GM18907 (cell line): ENCODE data around the gene KIAA1755.
"Not testable (repeated sequence)": the region's sequence is repeated elsewhere in the genome, so short reads cannot be mapped to it uniquely, and the experiment has no call there.

Experiments used
- ATAC-seq: cut with Tn5 transposase; IDR thresholded peaks from one replicate; pipeline ENCODE4 v1.9.1; 2021; ENCODE audit warnings: mild to moderate bottlenecking, moderate library complexity; ENCODE audit not compliant: unreplicated experiment

Gene KIAA1755

GRCh38 chr20:38290829-38291814 is 30.6 kb upstream of the KIAA1755 start:
- ATAC-seq, result no peak

DNA sequence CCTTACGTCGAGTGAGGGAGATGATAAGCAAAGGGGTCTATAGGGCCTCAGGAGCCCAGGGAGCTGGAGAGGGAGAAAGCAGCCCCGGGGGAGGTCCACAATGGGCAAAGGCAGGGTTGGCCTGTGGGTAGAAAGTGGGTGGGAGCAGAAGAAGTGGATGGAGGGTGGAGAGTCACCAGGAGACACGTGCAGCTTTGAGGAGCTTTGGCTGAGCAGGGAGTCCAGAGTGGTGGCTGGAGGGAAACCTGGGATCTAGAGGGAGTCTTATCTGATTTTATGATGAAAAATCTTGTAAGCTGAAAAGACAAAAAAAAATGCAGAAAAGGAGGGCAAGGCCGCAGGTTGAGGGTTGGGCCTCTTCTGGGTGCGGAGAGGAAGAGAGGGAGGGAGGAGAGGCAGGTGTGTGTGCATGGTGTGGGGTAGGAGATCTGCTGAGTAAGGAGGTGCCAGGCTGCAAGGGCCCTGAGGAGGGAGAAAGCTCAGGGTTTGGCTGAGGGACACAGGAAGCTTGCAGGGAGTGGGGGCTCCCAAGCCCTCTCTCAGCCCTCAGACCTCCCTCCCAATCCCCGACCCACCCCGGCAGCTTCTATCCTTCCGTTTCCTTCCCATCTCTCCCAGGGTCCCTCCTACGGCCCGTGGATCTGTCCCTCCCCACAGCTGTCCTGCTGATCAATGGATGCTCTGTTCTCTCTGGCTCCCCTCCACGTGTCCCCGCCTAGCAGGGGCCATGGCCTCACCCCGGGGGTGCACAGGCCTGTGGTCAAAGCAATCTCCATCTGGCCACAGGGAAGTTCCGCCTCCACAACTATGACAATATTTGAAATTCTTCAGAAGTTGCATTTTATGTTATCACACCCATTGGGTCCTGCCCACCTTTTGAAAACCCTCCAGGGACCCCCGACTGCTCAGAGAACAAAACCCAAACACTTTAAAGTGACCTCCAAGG is 26.3 kb upstream of the KIAA1755 start:
- no peak for ATAC-seq

DNA sequence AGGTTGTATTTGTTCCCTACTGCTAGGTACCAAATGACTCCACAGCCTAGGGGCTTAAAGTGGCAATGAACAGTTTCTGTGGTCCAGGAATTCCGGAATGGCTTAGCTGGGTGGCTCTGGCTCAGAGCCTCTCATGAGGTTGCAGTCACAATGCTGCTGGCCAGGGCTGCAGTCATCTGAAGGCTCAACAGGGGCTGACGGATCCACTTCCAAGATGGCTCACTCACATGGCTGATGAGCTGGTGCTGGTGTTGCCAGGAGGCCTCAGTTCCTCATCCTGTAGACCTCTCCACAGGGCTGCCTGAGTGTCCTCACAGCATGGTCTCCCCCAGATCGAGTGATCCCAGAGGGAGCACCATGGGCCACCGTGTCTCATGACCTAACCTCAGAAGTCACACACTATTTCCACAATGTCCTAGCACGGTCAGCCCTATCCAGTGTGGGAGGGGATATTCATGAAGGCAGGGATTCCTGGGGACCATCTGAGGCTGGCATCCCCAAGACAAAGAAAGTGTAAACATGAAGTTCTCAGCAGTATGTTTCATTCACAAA is 24.4 kb upstream of the KIAA1755 start:
- ATAC-seq, result no peak

- not testable (repeated sequence) for ATAC-seq
Observed at GRCh38 chr20:38284066-38284650, 23.6 kb upstream of the KIAA1755 start.

DNA sequence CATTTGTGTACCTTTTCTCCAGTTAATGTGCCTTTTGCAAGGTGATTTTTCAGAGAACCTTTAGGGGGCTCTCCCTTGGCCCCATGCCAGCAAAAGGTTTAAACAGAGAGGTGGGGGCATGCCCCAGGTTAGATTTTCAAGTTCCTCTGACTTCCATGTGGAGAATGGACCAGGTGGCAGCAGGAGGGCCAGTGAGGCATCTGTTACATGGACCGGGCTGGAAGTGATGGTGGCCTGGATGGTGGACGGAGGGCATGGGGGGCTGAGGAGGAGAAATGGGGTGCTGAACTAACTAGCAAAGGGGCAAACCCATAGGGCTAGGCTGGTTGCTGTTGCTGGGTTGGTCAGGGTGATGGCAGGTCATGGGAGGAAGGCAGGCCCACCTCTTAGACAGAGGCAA is 22.7 kb upstream of the KIAA1755 start:
- no peak for ATAC-seq

DNA sequence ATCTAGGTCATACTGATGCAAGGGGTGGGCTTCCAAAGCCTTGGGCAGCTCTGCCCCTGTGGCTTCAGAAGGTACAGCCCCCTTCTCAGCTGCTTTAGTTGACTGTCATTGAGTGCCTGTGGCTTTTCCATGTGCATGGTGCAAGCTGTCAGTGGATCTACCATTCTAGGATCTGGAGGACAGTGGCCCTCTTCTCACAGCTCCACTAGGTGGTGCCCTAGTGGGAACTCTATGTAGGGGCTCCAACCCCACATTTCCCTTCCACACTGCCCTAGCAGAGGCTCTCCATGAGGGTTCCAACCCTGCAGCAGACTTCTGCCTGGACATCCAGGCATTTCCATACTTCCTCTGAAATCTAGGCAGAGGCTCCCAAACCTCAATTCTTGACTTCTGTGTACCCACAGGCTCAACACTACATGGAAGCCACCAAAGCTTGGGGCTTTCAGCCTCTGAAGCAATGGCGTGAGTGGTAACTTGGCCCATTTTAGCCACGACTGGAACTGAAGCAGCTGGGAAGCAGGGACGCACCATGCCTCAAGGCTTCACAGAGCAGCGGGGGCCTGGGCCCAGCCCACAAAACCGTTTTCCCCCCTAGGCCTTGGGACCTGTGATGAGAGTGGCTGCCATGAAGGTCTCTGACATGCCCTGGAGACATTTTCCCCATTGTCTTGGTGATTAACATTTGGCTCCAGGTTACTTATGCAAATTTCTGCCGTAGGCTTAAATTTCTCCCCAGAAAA is 20.8 kb upstream of the KIAA1755 start:
- ATAC-seq, result not testable (repeated sequence)

- no peak for ATAC-seq
Observed at GRCh38 chr20:38278763-38279162, 18.2 kb upstream of the KIAA1755 start.

- ATAC-seq, result no peak
Observed at GRCh38 chr20:38278131-38278530, 17.6 kb upstream of the KIAA1755 start.

DNA sequence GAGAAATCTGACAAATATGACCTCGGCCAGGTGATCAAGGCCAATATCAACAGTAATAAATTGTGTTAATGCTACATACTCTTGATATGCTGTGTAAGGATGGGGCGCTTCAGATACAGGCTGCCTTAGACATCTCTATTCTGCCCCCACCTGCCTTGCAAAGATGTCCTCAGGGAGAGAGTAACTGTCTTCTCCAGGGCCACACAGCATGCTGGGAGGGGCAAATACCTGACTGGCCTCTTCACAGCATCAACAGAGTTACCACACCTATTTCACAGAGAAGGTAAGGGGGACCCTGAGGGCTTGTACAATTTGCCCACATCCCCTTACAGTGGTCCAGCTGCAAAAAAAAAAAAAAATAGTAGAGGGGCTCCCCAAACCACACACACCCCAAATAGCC is 17.2 kb upstream of the KIAA1755 start:
- no peak for ATAC-seq

GRCh38 chr20:38277285-38277684 is 16.8 kb upstream of the KIAA1755 start:
- ATAC-seq, result no peak

DNA sequence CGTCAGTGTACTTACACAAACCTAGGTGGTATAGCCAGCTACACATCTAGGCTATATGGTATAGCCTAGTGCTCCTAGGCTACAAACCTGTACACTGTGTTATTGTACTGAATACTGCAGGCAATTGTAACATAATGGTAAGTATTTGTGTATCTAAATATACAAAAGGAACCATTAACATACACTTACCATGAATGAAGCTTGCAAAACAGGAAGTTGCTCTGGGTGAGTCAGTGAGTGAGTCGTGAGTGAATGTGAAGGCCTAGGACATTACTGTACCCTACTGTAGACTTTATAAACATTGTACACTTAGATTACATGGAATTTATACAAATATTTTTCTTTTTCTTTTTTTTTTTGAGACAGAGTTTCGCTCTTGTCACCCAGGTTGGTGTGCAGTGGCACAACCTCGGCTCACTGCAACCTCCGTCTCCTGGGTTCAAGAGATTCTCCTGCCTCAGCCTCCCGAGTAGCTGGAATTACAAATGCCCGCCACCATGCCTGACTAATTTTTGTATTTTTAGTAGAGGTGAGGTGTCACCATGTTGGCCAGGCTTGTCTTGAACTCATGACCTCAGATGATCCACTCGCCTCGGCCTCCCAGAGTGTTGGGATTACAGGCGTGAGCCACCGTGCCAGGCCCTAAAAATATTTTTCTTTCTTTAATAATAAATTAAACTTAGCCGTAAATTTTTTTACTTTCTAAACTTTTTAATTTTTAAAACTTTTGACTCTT is 15.4 kb upstream of the KIAA1755 start:
- no peak for ATAC-seq

GRCh38 chr20:38272961-38273360 is 12.4 kb upstream of the KIAA1755 start:
- ATAC-seq, result no peak

DNA sequence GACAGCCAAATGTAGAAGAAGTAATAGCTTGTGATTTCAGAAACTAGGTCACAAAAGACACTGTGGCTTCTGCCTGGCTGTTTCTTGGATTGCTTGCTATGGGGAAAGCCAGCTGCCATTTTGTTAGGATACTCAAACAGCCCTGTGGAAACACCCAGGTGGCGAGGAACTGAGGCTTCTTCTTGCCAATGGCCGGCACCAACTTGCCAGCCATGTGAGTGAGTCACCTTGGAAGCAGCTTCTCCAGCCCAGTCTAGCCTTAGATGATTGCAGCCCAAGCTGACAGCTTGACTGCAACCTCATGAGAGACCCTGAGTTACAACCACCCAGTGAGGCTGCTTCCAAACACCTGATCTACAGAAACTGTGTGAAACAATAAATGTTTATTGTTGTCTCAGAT is 11.9 kb upstream of the KIAA1755 start:
- ATAC-seq, result no peak

DNA sequence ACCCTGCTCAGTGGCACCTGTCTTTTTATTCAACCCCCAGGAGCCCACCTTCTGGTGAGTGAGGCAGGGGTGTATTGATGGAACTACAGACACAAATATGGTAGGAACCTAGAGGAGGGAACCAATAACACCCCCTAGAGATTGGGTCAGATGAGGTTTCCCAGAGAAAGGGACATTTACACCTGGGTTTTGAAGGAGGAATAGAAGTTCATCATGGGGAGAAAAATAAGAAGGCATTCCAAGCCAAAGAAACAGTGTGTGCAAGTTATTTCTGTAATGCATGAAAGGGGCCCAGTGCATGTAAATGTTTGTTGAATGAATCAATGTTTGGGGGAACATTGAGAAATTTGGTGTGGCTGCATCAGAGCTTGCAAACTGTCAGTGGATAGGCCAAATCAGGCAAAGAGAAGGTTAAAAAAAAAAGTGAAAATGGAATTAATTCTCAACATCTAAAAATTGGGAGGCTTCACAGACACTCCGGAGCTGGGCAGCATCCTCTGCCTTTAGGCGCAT is 11.1 kb upstream of the KIAA1755 start:
- no peak for ATAC-seq

GRCh38 chr20:38270869-38271605 is 10.5 kb upstream of the KIAA1755 start:
- ATAC-seq, result no peak

DNA sequence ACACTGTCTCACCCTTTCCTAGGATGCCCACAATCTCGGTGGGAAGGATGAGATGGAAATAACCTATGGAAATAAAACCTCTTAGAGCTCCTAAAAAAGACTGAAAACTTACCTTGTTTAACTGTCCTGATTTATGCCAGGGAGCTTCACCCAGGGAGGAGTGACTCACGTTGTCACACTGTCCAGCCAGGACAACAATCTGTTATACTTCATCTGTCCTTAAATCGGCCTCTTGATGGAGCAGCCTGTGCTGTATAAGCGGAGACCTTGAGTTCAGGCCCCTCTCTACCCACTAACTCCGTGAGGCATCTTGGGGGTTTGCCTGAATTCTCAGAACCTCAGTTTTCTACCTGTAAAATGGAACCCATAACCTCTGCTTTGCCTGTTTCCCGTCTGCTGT is 9.2 kb upstream of the KIAA1755 start:
- no peak for ATAC-seq

DNA sequence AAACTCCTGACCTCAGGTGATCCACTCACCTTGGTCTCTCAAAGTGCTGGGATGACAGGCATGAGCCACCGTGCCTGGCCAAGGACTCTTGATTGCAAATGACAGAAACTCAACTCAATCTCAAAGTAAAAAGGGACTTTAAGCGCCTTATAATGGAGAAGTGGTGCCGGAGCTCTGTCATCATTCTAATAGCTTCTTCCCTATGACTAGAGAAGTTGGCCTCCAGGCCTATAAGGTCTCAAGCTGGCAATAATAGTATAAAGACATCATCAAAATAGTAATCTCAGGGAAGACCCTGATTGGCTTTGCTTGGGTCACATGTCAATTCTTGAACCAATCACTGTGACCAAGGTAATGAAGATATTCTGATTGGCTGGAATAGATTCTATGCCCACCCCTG is 8.5 kb upstream of the KIAA1755 start:
- ATAC-seq, result no peak

DNA sequence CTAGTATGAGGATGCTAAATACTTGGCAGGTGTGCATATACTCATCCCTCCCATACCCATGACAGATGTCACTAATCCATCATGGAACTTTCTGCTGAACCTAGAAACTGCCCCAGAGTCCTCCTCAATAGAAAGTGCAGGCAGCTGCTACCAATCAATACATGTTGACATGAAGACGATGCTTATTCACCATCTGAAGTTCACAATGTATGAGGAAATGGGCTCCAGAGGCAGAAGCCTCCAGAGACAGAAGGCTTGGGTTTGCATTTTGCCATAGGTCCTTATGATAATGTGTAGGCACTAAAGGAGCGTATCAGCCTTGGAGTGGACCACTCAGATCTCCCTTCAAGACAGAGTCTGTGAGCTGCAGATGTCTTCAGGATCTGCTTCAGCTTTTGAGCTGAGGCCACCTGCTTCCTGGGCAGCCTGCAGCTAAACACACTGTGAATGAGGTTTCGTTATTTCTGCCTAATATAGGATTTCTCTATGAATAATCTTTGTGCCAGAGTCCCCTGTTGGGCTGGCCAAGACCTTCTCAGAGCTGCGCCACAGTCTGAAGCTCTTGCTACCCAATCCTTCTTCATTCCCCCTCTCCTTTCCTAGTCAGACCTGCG is 7.5 kb upstream of the KIAA1755 start:
- no peak for ATAC-seq
